ENCODE measurements around the gene FAM131A. TPM values are rescaled to one million over a fixed set of nuclear protein-coding genes. Genes with fewer than 3 reads are reported as not detected.

FAM131A gene
- total and polyA plus RNA-seq, 2 of the 4 experiments (the other 2 are of a cell fraction) = 10.8 to 19.5 TPM

GRCh38 chr3:184346480-184347190 is 9.2 kb downstream of the FAM131A start:
- Histone ChIP-seq H3K4me2 (ENCODE audit: low read depth, low read length) (no peak overlapping the region), H2BK15ac (ENCODE audit: low read depth, low read length) (no peak overlapping the region), H3K23ac (ENCODE audit: low read depth, low read length) (no peak overlapping the region; the same call in 1 of the 2 replicates), H3K36me3 (ENCODE audit: control insufficient read depth, insufficient read depth, low read length) (peaks cover 27% of the 10 kb centered on the region), H3K4ac (ENCODE audit: low read depth, low read length) (no peak overlapping the region), H3K27ac (ENCODE audit: insufficient read depth, low read length) (no peak overlapping the region), H4K20me1 (ENCODE audit: insufficient read depth, low read length) (peaks cover 3% of the 10 kb centered on the region), H2AK5ac (ENCODE audit: low read depth, low read length) (no peak overlapping the region), H3K9me3 (ENCODE audit: control insufficient read depth, insufficient read depth, low read length) (no peaks in the 10 kb centered on the region), H3K79me1 (ENCODE audit: low read depth in 1 of 2, low read length in 2 of 2) (peaks cover 0 to 14% of the 10 kb centered on the region in 2 experiments; a peak in 2 of 4 replicates), H2AFZ (replicated peaks; ENCODE audit: low read length, poor library complexity) (no peak overlapping the region), H3K56ac (ENCODE audit: extremely low read depth, insufficient read depth, low read length) (no peak overlapping the region), H4K91ac (ENCODE audit: insufficient read depth, low read depth, low read length) (no peak overlapping the region), H2BK120ac (ENCODE audit: low read depth, low read length) (no peak overlapping the region), H3K4me1 (ENCODE audit: control insufficient read depth, insufficient read depth, low read length) (peaks cover 14% of the 10 kb centered on the region), H3K18ac (ENCODE audit: low read depth, low read length) (no peak overlapping the region), H2AK9ac (replicated peaks; ENCODE audit: low read depth, low read length, poor library complexity) (no peak overlapping the region), H3K4me3 (ENCODE audit: insufficient read depth, low read depth, low read length) (no peak overlapping the region), H2BK20ac (ENCODE audit: low read depth, low read length) (no peak overlapping the region), H3K9ac (ENCODE audit: low read depth, low read length) (no peak overlapping the region), H3K9me1 (ENCODE audit: insufficient read depth, low read length) (peaks cover 3% of the 10 kb centered on the region; the same call in 1 of the 2 replicates), H4K5ac (ENCODE audit: low read depth, low read length) (no peak overlapping the region), H3K27me3 (ENCODE audit: control insufficient read depth, insufficient read depth, low read length) (no peaks in the 10 kb centered on the region), H4K8ac (ENCODE audit: low read depth in 2 of 2, low read length in 2 of 2) (no peak overlapping the region), H2BK5ac (ENCODE audit: low read depth, low read length, poor library complexity, severe bottlenecking) (no peak overlapping the region), H3K14ac (replicated peaks; ENCODE audit: low read depth, low read length) (no peak overlapping the region)
- in situ Hi-C loops (cut with MboI; ENCODE audit: low sequenced_read_pairs) (no loop called here), intact Hi-C loops (cut with micrococcal nuclease) (loop anchor here (10.0 kb wide), 1 partner anchor 1428 kb away; no protein-coding TSS in a partner anchor), dilution Hi-C loops (cut with HindIII; ENCODE audit: low sequenced_read_pairs, unreplicated experiment) (no loop called here)
- ChIA-PET POLR2A (ENCODE audit: unreplicated experiment) (no interaction called here), CTCF (no interaction called here)
- no TSS peak for BruUV-seq (replicated peaks)
- ATAC-seq (ENCODE audit: low read depth) (no peak), DNase-seq (no peak)
- no peak for TF ChIP-seq CEBPB (IDR thresholded peaks at IDR 0.05; ENCODE audit: low read depth, low read length)
- no peak for TF ChIP-seq MAFK (IDR thresholded peaks at IDR 0.05; ENCODE audit: low read depth, low read length)
- TF ChIP-seq RCOR1 (IDR thresholded peaks at IDR 0.05; ENCODE audit: insufficient replicate concordance, low read length) = no peak
- WGBS, 2 experiments (ENCODE audit: extremely low coverage in 2 of 2, insufficient read length in 1 of 2) = 97% methylated on average over 15 of the region's 20 CpGs; no CpG with 5 or more reads in 1 of the 2 experiments

Data from IMR-90 (cell line).